Cerebellar cortex (tissue), 1 donor: Measurements from ENCODE around the gene NRP2.

Experiments
- DNase-seq: peaks from one replicate; pipeline ENCODE4 v3.0.0-alpha.2; 2015; ENCODE audit warnings: low spot score

NRP2 gene

DNA sequence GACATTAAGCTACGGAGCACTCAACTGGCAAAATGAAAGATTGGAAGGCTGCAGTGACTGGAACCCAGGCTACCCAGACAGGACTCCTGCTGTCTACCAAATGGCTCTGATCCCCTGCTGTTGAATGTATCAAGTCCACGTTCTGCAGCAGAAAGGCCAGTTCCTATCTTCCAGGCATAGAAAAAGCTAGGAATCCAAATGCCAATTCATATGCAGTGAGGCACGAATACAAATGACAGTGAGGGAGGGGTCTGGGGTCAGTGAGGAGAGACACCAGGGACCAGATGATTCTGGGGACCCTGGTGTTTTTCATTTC, 5.3 kb downstream of the NRP2 start:
- no peak for DNase-seq

DNA sequence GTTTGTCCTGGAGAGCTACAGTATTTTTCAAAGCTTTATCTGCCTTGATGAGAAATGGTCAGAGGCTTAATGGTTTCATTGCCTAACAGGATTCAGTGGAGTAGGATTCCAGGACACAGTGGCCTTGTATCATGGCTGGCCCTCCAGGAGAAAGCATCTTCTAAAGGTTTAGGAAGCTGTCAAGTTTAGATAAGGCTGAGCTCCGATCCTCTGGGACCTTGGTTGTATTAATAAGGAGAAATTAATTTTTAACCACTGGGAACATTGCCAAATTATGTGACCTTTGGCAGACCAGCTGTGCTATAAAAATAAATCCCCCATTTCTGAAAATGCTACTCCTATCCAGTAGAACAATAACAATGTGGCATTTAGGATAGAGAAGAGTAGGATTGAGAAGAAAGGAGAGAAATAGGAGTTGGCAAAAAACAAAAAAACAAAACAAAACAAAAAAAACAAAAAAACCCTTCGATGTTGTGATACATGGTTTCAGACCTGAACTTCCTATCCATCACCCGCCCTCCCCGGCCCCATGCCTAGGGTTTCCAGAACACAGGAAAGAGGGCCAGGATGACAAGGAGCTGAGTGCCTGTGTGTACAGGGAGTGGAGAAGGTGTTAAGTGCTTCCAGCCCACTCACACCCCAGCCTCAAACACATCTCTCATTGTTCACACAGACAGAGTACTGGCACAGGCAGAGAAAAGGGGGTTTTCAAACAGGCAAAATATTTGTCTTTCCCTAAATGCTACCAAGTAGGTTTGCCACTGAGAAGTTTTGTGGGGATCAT, 6.3 kb downstream of the NRP2 start:
- DNase-seq: no peak

DNA sequence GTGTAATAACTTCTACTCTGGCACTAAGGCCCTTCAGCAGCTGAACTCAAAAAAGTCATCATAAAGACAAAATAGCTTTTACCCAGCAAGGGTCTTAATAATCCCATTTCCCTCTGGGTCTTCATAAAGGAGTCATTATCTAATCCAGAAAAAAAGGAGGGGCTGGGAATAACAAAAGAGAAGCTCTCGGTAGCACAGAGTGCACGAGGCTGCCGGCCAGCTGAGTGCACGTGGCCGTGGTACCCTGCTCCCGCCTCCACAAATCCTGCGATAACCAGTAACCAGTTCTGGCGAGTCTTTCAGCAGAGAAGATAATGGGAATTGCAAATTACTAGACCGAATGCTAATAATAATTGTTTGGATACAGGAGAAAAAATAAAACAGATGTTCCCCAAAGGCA, 7.5 kb downstream of the NRP2 start:
- no peak for DNase-seq

DNA sequence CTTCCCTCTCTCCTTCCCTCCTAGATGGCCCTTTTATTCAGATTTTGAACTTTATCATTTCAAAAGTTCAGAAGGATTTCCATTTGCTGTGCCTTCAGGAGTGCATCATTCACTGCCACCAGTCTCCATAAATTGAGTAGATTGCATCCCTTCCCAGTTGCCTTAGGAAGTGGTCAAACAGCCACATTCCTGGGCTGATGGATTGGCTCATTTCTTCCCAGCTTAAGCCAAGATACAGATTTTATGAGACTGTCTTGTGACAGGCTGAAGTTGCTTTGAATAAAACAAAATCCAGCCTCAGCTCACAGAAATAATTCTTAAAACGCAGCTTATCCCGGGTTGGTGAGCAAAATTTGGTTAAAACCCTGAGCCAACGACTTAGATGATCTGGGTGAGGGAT, 9.8 kb downstream of the NRP2 start:
- no peak for DNase-seq

DNA sequence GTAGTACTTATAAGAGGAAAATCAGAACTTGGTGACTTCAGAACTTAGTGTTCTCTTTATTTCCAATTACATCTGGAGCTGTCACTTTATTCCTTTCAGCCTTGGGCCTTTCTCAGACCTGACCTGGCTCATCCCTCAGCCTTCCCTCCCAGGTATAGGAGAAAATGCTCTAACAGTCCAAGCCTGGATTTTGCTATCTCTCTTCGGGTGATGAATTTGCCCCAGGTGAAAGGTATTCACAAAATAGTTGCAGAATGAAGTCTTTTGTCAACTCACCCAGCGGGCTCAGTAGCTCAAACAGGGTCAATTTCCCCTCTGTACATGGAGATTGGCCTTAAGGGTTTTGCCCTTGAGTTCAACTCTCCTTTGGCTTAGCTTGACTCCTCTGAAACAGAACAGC, 12.0 kb downstream of the NRP2 start:
- DNase-seq: no peak

DNA sequence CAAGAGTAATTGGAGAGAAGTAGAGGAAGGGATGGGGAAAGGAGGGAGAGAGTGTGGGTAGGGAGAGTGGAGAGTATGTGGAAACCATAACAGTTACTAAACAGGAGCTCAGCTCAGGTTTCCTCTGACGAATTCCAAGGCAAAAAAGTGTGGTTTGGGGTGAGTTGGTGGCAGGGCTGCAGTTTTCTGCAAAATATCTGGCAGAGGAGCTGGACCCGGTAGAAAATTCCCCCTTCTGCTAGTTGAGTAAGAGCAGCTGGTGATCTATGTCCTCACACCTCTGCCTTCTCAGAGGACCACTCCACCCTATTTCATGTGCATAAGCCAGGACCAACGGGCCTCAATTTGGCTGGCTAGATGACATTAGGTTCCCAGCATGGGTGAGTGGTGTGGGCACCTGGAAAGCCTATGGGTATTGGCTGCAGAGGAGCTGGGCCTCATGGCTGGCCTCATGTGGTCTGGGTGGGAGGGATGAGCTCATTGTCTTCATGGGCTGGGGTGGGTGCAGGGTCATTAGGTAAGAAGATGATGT, 13.2 kb downstream of the NRP2 start:
- no peak for DNase-seq

DNA sequence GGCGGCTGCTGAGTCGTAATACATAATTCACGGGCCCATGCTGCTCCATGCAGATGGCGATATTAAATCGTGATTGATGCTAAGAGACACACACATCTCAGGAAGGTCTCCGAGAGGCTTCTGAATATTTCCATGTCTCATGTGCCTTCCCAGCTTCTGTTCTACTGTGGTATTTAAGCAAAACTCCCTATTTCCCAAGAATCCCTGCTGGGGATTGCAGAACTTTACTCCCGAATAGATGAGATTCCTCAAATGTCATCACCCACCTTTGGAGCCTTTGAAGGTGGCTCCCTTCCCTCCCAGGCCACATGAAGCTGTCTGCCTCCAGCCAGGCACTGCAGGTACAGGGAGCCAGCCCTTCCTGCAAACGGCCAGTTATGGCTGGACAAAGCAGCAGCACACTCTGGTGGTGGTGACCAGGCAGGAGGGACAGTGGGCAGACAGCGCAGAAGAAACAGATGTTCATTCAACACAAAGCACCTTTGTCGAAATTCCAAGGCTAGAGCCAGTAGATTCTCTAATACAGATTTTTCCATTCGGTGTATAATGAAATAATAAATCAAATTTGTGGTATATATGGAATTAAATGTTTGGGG, 14.1 kb downstream of the NRP2 start:
- DNase-seq: no peak

DNA sequence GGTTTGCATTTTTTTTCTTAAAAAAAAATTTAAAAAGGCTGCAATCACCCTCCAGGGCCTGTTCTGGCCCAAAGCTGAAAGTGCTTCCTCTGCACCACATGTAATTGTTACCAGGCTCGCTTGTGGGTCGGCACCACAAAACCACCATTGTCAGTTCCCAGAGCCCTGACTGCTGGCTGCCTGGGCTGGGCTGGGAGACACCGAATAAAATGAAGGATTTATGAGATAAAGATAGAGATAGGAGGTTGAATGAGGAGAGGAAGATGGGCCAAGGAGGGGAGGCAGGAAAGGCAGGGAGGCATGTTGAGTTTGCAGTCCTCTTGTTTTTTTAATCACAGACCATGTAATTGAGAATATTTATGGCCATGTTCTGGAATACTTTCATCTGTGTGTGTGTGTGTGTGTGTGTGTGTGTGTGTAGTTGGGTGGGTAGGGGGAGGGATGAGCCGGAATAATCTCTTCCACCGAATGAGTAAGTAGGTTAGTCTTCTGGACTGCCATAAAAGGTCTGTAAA, 14.7 kb downstream of the NRP2 start:
- DNase-seq: no peak

DNA sequence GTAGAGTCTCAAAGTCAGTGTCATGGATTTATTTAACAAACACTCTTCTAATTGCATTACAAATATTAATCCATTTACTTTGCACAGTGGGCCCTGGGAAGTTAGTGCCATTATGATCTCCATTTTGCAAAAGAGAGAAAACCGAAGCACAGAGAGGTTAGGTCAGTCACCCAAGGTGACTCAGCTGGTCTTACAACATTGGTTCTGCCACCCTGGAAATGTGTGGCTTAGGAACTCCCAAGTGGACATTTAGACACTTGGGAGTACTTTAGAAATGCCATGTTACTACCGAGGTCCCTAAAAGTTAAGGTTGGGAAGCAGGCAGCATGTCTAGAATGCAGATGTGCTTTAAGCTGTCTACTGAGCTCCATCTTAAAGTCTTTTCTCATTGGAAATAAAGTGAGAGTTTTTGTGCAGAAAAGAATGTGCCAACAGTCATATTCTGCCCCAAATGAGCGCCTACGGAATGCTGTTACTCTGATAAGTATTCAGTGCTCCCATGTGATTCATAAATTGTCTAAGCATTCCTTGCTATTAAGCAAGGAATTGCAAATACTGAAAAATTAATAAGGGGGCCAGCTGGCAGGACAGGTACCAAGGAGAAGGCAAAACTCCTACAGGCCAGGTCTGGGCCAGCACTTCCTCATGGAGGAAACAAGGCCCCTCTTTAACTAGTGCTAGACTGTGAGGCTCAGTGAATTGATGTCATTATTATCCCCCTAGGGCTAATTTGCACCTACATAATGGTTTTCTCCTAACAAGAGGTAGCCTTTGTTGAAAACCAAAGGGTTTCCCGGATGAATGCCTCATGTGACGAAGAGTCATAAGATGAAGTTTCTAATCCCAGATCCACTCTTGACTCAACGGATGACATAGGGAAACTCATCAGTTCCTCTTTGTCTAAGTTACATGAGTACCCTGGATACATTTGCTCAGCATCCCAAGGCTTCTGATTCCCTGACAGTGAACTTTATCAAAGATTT, 16.3 kb downstream of the NRP2 start:
- no peak for DNase-seq

DNA sequence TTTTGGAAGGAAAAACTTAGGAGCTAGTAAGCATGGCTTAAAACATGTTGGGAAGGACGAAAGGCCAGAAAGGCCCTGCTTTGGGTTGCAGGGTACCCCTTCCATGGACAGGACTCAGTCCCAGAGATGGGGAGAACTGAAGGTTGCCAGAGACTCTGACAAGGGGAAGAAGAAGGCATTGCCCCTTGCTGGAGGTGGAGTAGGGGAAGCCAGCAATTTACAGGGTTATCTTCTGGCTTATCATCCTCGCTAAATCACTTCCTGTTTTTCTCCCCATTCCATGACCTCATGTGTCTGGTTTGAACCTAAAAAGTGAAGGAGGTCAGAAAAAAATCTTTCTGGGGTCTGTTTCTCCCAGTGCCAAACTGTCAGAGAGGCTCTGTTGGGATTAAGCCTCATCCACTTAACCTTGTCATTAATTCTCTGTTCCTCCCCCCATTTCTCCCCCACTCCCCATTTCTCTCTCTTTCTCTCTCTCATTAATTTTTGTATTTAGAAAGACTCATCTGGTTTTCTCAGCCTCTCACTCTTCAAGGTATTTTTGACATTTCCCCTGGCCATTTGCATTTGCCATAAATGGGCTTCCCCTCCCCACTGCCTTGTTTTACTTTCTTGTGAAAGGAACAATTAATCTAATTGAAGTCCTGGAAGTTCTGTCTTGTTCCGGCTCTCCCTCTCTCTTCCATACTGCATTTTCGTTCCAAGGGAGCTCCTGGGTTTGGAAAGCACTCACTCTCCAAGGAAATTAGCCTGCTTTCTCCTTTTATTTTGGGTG, 17.4 kb downstream of the NRP2 start:
- DNase-seq: no peak

DNA sequence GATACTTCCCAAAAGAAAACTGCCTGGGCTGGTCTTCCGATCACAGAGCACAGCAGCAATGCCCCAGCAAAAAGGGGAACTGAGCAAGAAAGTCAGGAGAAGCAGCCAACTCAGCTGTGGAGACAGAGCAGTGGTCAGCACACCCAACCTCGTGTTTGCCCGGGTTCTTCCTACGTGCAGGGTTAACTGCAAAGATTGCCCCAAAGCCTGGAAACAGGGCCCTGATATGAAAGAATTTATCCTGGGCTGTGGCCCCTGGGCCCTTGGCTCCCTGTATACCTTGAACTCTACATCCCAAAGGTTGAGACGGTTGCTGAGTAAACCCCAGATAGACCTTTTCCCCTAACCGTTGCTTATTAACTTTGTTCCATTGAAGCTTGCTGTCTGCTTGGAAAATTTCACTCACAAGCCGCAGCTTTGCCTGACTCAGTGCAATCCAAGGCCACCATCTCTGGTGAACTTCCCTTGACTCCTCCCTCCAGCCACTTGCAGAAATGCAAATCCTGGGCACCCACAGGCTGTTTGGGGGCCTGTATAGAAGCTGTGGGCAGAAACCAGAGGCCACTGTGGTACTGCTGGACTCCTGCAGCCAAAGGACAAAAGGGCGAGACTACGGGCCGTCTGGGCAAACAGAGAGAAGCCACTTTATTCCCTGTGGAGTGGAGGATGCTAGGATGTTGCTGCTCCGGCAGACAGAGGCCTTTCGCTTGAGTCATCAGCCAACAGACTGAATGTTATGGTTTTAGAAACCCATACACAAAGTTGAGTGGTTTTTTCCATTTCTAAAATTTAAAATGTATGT, 18.2 kb downstream of the NRP2 start:
- no peak for DNase-seq

DNA sequence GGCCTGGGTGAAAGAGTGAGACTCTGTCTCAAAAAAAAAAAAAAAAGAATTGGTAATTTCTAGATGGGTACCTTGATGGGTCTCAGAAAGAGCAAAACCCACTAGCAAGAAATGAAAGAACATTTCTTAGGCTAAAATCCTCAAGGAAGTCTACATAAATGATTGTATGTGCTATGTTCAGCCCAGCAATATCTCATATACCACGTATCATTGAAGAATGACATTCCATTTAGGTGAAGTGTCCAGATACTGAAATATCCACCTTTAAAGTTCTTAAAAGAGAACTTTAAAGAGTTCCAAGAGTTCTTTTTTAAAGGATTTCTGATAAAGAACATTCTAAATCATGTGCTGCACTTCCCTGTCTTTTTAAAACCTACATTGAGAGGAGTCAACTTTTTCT, 19.2 kb downstream of the NRP2 start:
- DNase-seq: no peak

DNA sequence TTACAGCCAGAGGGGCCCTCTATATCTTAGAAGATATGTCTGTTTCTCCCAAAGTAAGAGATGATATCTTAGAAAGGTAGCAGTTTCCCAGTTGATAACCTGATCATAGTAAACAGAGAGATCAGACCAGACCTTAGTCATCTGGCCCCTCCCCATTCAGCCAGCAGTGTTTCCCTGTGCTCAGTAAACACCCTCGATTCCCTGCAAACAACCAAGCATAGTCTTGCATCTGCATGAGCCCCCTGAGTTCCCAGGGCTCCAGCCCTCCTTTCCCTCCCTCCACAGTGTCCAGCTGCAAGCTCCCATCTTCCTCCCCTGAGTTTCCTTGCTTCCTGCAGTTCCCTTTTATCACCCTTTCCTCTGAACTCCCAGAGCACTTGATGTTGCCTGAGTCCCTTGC, 20.3 kb downstream of the NRP2 start:
- DNase-seq: no peak

DNA sequence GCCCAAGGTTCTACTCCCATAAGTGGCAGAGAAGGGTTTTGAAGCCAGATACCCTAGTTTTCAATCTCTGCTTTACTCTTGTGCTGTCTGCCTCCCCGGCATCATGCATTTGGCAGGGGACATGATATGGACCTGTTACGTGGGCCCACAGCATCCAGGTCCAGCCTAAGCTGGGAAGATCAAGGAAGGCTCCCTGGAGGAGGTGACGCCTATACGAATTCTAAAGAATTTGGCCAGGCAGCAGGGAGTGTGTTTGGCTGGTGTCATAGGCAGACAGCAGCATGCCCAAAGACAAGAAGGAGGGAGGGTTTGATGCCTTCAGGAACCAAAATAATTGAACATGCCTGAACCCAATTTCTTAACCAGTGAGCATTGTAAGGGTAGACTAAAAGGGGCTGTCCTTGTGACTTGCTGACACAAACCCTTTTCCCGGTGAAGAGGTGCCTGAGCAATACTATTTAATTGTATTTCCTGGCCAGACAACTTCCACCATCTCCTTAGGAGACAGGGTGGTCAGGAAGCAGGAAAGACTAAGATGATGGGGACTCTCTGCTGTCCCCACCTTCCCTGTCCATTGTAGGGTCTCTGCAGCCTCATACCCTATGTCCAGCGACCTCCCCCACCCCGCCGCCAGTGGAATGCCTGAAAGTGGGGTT, 21.3 kb downstream of the NRP2 start:
- no peak for DNase-seq

DNA sequence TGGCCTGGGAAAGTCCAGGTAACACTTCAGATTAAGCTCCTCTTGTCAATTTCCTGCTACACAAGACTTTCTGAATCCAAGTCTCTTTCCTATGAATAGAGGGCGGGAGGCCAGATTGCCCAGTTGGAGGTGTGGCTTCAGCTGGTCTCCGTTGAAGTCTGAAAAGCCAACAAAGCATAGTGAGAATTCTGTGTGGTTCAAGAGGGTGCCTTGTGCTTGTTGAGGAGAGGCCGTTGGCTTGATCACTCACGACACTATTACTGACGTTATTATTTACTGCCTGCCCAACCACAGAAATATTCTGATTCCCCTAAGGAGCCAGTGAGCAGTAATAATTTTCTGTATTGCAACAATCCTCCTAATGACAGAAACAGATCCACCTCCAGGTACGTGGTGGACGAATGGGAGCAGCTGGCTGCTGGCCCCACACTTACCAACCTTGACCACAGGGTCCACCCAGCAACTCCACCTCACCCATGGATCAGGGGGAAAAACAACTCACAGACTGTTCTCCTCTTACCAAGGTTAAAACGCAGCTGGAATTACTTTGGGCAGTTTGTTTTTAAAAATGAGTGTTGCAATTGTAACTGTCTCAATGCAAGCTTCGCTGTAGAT, 21.9 kb downstream of the NRP2 start:
- DNase-seq: no peak

DNA sequence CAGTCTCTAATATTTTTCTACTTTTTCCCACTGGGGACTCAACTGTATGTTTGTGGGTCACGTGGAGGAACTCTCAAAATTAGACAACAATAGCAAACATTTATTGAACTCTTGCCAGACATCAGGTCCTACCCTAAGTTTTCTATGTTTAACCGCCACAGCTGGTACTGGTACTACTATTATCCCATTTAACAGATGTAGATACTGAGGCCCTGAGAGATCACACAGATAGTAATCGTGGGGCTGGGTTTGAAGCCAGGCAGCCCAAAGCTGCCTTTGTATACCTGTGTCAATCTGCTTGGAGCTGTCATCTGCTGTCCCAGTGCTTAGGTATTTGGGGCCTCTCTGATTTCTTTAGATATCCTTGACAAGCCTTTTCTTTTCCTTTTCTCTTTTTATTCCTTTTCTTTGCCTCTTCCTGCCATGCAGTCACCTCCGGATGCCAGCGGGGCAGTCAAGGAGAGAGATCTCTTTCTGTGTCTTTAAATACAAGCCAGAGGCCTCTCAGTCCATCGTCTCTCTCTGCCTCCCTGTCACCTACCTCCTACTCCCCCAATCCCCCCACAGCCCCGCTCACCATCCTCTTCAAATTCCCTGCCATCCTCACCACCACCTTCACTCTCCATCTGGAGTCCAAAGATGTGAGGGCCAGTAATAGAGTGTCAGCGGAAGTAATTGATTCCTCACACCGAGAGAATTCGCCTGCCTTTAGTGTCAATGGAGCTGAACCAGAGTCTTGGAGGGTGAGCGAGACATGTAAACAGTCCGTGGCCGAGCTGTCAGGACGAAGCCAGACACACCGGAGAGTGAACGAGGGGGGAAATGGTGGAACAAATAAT, 23.4 kb downstream of the NRP2 start:
- DNase-seq: no peak

DNA sequence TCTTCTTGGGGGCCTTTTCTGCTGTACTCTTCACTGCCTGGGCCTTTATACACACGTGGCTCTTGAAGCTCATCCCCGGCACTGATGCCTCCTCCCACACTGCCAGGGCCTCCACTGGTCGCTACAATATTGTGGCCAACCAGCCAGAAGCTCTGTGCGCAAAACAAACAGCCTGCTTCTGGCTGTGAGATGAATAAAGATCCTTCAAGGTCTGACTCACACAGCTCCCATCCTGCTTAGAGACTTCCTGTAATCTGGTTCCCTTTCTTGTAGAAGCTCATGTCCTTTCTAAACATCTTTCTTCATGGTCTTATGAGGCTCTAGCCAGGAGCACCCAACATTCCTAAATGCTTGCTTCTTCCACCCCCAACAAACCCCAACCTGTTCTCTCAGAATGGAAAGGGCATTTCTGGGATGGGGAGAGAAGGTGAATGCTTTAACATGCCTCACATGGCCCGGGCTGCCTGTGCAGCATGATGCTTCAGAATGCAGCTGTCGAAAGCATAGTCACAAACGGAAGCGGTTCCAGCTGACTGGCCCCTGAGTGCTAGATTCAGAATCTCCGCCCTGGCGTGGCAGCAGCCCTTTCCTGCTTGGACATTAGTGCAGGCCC, 24.6 kb downstream of the NRP2 start:
- no peak for DNase-seq

DNA sequence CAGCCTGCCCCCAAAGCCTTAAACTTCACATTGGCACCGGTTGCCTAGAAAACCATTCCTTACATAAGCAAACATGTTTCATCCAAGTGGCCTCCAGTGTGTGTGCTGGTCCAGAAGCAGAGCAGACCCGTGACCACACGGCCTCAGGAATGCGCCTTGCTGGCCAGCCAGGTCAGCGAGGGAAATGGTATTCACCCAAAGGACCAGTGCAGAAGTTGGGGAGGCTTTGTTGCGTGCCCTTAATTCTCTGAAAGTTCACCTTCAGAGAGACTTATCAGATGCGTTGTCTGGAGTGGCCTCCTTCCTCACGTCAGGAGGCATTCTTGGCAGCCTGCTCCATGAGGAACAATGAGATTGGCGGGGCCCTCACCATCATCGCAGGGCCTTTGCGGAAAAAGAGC, 25.9 kb downstream of the NRP2 start:
- DNase-seq: no peak

DNA sequence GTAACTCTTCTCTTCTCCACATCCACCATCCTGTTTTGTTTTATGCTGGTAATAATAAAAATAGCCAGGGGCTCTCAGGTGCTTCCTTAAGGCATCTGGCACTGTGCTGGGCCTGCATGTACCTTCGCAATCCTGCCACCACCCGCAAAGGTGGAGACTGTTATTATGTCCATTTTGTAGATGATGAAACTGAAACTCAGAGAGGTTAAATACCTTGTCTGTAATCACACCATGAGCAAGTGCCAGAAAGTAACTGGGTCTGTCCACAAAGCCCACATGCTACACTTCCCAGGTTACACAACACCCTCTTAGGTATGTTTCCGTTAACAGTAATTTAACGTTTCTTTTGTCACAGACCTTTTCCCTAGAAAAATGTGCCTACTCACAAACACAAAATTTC, 27.0 kb downstream of the NRP2 start:
- no peak for DNase-seq
